ENCODE measurements around the gene PDE11A. TPM values are rescaled to one million over a fixed set of nuclear protein-coding genes. Genes with fewer than 3 reads are reported as not detected.

Gene PDE11A
- total RNA-seq, 2 experiments from 2014 or later: not detected

DNA sequence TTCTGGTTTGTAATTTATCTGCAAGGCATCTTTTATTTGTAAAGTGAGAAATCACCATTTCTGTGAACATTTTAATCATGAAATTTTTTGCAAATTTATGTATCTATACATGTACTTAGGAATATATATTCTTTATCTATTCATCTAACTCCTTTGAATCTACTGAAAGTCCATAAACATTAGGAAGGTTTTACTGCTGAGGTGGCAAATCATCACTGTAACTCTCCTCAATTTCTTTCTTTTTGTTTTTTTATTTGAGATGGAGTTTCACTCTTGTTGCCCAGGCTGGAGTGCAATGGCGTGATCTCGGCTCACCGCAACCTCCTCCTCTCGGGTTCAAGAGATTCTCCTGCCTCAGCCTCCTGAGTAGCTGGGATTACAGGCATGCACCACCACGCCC is 383.7 kb downstream of the PDE11A start:
- H3K27ac Mint-ChIP-seq: no peak overlapping the region
- intact Hi-C loops (cut with DNase I, micrococcal nuclease): no loop called here
- peaks cover 6% of the 10 kb centered on the region for H3K27me3 Mint-ChIP-seq
- no peaks in the 10 kb centered on the region for H3K9me3 Mint-ChIP-seq
- no peaks in the 10 kb centered on the region for H3K4me1 Mint-ChIP-seq (ENCODE audit: low read depth)
- Histone ChIP-seq H3K4me3 (ENCODE audit: low read length) (no peak overlapping the region), H3K4me1 (ENCODE audit: insufficient read depth, low read length) (no peaks in the 10 kb centered on the region), H3K27ac (ENCODE audit: low read depth in 1 of 2, low read length in 2 of 2) (no peak overlapping the region), H3K27me3 (ENCODE audit: control insufficient read depth in 1 of 2, insufficient read depth in 2 of 2, low read length in 2 of 2) (no peaks in the 10 kb centered on the region), H3K36me3 (ENCODE audit: insufficient read depth, low read length) (no peaks in the 10 kb centered on the region), H3K9me3 (ENCODE audit: control insufficient read depth in 1 of 2, insufficient read depth in 1 of 2, low read length in 2 of 2) (no peaks in the 10 kb centered on the region)
- no peak overlapping the region for H3K4me3 Mint-ChIP-seq
- POLR2A ChIA-PET: no interaction called here
- no peak for ATAC-seq (ENCODE audit: poor library complexity)
- H3K36me3 Mint-ChIP-seq (ENCODE audit: low read depth): no peaks in the 10 kb centered on the region
- no peak for DNase-seq
- CTCF ChIA-PET: no interaction called here
- TF ChIP-seq, protein P1, sequence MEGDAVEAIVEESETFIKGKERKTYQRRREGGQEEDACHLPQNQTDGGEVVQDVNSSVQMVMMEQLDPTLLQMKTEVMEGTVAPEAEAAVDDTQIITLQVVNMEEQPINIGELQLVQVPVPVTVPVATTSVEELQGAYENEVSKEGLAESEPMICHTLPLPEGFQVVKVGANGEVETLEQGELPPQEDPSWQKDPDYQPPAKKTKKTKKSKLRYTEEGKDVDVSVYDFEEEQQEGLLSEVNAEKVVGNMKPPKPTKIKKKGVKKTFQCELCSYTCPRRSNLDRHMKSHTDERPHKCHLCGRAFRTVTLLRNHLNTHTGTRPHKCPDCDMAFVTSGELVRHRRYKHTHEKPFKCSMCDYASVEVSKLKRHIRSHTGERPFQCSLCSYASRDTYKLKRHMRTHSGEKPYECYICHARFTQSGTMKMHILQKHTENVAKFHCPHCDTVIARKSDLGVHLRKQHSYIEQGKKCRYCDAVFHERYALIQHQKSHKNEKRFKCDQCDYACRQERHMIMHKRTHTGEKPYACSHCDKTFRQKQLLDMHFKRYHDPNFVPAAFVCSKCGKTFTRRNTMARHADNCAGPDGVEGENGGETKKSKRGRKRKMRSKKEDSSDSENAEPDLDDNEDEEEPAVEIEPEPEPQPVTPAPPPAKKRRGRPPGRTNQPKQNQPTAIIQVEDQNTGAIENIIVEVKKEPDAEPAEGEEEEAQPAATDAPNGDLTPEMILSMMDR (IDR thresholded peaks at IDR 0.05): no peak

DNA sequence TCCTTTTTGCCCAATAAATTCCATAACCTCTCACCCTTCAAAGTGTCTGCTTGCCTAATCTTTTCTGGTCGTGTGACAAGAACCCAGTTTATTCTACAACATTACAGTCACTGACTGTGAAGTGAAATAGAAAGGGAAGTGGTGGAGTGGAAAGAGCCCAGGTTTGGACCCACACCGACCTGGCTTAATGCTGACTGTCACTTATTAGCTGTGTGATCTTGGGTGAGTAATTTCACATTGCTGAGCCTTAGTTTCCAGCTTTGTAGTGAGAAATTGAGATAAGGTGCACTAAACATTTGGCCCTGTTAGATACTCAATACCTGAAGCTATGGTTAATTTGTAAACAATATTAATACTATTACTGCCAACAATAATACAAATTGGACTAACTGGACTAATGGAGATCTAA is 388.9 kb downstream of the PDE11A start:
- Histone ChIP-seq H3K4me3 (ENCODE audit: low read length) (no peak overlapping the region), H3K27ac (ENCODE audit: low read depth in 1 of 2, low read length in 2 of 2) (no peak overlapping the region), H3K36me3 (ENCODE audit: insufficient read depth, low read length) (no peaks in the 10 kb centered on the region), H3K9me3 (ENCODE audit: control insufficient read depth in 1 of 2, insufficient read depth in 1 of 2, low read length in 2 of 2) (no peaks in the 10 kb centered on the region), H3K27me3 (ENCODE audit: control insufficient read depth in 1 of 2, insufficient read depth in 2 of 2, low read length in 2 of 2) (no peaks in the 10 kb centered on the region), H3K4me1 (ENCODE audit: insufficient read depth, low read length) (no peaks in the 10 kb centered on the region)
- no peaks in the 10 kb centered on the region for H3K4me1 Mint-ChIP-seq (ENCODE audit: low read depth)
- CTCF ChIA-PET: no interaction called here
- POLR2A ChIA-PET: no interaction called here
- no peaks in the 10 kb centered on the region for H3K9me3 Mint-ChIP-seq
- intact Hi-C loops (cut with DNase I, micrococcal nuclease): no loop called here
- H3K4me3 Mint-ChIP-seq: no peak overlapping the region
- ATAC-seq (ENCODE audit: poor library complexity): no peak
- TF ChIP-seq, protein P1 (IDR thresholded peaks at IDR 0.05): no peak
- no peaks in the 10 kb centered on the region for H3K36me3 Mint-ChIP-seq (ENCODE audit: low read depth)
- no peaks in the 10 kb centered on the region for H3K27me3 Mint-ChIP-seq
- no peak for DNase-seq
- no peak overlapping the region for H3K27ac Mint-ChIP-seq

DNA sequence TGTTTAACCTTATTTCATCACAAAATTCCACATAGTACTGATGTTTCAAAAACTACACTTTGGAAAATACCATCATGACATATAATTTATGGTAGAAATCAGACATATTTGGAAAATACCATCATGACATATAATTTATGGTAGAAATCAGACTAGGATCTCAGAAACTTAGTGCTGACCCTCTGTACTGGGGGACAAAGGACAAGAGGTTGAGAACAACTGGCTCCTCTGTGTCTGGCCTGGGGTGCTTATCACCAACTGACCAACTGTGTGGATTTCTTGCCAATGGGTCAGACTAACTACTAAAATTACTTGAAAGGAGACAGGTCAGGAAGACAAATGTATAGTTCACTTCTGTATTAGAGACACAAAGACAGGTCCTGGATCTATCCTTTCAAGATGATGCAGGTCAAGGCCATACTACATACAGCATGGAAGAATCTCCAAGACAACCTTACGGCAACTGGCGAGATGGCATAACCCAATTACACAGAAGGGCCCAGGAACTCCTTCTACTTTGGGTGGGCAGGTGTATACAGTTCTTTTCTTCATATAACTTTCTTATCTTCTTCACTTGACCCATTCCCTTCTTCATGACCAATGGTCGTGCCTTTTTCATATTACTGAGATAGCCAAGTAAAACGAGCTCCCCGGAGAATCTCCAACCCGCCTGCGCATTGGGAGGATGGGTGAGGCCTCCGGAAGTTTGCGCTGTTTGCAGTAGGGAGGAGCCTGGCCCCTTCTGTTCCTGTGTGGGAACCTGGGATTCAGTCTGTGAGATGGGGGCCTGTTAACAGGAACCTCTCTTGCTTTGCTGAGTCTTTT is 389.5 kb downstream of the PDE11A start:
- Histone ChIP-seq H3K4me3 (ENCODE audit: low read length) (no peak overlapping the region), H3K27me3 (ENCODE audit: control insufficient read depth in 1 of 2, insufficient read depth in 2 of 2, low read length in 2 of 2) (no peaks in the 10 kb centered on the region), H3K9me3 (ENCODE audit: control insufficient read depth in 1 of 2, insufficient read depth in 1 of 2, low read length in 2 of 2) (no peaks in the 10 kb centered on the region), H3K27ac (ENCODE audit: low read depth in 1 of 2, low read length in 2 of 2) (no peak overlapping the region), H3K4me1 (ENCODE audit: insufficient read depth, low read length) (no peaks in the 10 kb centered on the region), H3K36me3 (ENCODE audit: insufficient read depth, low read length) (no peaks in the 10 kb centered on the region)
- intact Hi-C loops (cut with DNase I, micrococcal nuclease): no loop called here
- TF ChIP-seq, protein P1 (IDR thresholded peaks at IDR 0.05): no peak
- Mint-ChIP-seq H3K36me3 (ENCODE audit: low read depth) (no peaks in the 10 kb centered on the region), H3K9me3 (no peaks in the 10 kb centered on the region), H3K27ac (no peak overlapping the region), H3K4me3 (no peak overlapping the region), H3K4me1 (ENCODE audit: low read depth) (no peaks in the 10 kb centered on the region), H3K27me3 (no peaks in the 10 kb centered on the region)
- ChIA-PET CTCF (no interaction called here), POLR2A (no interaction called here)
- ATAC-seq (ENCODE audit: poor library complexity): no peak
- DNase-seq: no peak
